Activated CD4-positive, CD25-positive, alpha-beta regulatory T cell treated with anti-CD3 and anti-CD28 coated beads, Interleukin-2, amount 50 U/mL, for 16 hours (primary cell): ENCODE data around the gene ABCC1.
A peak's percentile ranks its signal among the peaks of the same experiment; 100 is the strongest.

Source experiments
- DNase-seq: peaks from one replicate; pipeline ENCODE4 v3.0.0-alpha.2; 2020; ENCODE audit warnings: low read depth, low spot score

The ABCC1 gene

DNA sequence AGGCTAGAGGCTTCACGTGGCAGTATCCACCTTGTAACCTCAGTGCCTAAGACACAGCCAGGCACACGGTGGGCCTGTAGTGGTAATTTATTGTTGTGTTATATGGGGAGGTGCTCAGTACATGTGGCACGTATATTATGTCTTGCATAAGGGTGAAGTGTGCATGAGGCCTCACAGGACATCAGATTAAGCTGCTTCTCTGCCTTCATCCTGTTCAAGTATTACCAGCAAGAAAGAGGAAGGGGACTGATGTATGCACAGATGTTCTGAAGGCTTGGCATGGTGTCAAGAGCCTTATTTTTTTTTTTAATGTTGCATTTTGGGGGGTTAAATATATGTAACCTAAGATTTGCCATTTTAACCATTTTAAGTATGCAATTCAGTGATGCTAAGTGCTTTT is 71.6 kb downstream of the ABCC1 start:
- DNase-seq: no peak

DNA sequence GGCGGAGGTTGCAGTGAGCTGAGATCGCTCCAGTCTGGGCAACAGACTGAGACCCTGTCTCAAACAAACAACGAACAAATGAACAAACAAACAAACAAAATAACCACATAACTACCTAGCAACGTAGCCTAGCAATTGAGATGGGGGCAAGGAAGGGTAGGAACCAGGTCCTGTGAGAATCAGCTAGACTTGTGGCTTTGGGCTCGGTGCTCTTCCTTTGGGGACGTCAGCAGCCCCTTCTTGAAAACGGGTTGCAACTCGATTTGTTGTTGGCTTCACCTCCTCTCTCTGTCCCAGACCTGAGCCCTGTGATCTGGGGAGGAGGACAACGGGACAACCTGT is 72.2 kb downstream of the ABCC1 start:
- no peak for DNase-seq

DNA sequence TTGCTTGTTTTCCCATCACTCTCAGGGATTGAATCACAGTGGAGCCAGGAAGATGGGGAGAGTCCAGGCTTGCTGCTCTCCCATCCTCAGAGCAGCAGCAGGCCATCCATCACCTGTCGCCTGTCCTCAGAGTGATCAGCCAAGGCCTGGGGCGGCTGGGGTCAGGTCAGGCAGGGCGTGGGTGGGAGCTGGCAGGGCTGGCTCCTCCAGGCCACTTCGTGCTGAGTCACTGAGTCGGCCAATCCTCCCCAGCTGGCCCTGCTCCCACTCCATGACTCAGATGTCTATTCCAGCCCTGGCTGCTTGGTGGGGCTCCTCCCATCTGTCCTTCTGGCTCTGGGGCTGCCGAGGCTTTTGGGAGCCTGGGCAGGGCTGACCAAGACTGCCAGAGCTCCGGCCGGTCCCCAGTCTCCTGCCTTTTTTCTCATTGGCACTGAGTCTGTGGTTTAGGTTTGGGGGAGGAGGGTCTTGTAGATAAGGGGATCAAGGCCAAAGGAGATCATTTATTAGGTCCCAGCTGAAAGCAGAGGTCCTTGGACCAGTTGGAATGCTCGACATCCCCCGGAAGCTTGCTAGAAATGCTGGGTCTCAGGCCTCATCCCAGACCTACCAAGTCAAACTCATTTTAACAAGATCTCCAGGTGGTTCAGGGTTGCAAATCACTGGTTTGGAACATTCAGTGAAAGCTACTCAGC is 72.7 kb downstream of the ABCC1 start:
- DNase-seq: no peak

DNA sequence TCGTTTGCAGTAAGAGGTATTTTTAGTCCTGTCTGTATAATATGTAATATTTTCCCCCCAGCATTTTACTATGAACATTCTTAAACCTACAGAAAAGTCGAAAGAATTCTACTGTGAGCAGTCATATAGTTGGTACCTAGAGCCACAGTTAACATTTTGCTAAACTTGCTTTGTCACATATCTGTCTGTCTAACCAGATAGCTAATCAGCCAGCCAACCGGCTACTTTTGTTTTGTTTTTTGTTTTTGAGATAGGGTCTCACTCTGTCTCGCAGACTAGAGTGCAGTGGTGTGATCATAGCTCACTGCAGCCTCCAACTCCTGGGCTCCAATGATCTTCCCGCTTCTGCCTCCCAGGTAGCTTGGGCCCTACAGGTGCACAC is 73.3 kb downstream of the ABCC1 start:
- DNase-seq: no peak

DNA sequence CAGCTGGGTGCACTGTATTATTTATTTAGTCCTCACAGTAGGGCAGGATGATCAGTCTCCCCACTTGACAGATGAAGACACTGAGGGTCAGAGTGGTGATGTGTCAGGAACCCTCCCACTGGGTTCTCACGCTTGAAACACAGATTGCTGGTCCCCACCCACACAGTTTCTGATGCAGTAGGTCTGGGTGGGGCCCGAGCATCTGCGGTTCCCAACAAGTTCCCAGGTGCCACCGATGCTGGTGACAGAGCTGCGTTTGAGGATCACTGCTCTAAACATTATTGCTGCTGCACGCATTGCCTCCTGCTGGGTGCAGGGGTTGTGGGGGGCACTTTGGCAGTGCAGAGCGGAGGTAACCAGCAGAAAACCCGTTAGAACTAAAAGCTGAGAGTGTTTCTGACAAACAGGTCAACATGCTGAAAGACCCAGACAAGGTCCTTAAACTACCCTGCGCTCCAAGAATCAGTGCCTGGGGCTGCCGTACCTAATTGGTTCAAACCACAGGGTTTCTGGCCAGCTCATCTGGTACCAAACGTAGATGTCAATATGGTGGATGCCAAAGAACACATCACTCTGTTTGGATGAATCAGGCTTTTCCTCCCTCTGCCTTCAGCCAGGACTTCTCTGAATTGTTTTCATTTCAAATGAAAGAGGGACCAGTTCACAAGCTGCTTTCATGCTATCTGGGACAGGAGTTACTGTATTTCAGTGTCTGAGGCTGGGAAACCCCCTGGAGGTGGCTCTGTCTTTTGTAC is 76.0 kb downstream of the ABCC1 start:
- peak; percentile 47 for DNase-seq

DNA sequence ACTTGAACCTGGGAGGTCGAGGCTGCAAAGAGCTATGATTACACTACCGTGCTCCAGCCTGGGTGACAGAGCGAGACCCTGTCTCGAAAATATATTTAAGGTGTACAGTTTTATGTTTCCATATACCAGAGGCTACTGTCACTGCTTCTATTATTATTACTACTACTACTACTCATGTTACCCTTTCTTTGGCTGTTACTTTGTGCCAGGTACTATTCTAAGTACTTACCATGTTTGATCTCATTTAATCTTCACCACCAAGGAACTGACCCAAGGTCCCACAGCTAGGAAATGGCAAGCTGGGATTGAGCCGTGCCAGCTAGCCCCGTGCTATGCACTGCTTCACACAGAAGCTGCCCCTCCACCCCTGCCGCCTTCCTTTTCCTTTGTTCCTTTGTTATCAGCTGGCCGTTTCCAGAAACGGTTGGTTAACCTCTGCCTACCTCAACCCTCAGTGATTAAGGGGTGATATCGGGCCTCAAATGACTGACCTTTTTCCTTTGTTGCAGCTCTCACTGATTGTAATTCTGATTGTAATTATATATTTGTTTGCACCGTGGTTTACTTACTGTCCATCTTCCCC is 78.4 kb downstream of the ABCC1 start:
- DNase-seq: no peak

DNA sequence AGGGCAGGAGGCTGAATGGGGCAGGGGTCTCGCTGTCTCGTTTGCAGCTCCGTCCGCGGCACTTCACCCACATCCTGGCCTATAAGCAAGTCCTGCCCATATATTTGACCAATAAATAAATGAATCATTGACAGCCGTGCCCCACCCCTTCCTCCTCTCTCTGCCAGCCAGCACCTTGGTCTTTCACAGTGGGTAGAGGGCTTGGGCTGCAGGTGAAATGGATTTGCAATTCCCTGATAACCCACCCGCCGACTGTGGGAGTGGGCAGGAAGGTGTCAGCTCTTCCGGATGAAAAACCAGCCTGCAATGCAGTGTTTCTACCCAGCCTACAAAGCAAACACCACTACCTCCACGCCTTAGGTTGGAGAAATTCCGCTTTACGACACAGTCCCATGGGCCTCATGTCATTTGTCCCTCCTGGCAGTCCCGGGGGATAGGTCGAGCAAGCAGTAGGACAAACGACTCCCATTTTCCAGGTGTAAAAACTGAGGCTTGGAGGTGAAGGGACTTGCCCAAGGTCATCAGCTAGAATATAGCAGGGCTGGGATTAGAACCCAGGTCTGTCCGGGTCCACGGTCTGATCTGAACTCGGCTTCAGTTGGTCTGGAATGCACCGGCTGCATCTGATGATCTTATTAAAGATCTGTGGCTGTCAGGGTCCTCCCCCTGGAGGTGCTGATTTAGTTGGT is 79.0 kb downstream of the ABCC1 start:
- DNase-seq: no peak

DNA sequence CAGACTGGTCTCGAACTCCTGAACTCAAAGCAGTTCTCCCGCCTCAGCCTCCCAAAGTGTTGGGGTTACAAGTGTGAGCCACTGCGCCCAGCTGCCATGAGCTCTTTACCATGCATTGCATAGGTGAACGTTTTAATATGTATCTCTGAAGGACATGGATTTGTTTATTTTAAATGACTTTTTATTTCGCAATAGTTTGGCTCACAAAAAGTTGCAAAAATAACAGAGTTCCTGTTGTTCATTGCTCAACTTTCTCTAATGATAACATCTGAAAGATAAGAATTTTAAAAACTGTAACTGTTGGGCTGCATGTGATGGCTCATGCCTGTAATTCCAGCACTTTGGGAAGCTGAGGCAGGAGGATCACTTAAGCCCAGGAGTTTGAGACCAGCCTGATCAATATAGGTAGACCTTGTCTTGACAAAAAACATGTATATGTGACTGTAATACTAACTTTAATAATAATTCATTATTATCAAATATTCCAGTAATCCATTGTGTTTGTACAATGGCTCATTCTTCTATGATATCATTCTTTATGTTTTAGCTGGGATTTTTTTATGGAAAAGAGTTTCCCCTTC is 80.1 kb downstream of the ABCC1 start:
- no peak for DNase-seq

DNA sequence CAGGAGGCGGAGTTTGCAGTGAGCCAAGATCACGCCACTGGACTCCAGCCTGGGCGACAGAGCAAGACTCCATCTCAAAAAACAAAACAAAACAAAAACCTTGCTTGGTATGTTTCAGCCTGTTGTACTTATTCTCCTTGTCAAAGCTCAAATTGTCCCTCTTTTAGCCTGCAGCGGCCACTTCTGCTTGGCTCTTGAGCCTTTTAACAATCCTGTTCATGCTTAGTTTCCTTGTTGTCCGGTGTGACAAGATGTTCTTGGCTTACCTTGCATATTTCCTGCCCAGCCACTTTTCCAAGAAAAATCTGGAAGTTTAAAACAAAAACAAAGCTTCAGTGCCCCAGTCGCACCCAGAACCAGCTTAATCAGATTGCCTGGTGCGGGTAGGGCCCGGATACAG is 81.0 kb downstream of the ABCC1 start:
- no peak for DNase-seq

DNA sequence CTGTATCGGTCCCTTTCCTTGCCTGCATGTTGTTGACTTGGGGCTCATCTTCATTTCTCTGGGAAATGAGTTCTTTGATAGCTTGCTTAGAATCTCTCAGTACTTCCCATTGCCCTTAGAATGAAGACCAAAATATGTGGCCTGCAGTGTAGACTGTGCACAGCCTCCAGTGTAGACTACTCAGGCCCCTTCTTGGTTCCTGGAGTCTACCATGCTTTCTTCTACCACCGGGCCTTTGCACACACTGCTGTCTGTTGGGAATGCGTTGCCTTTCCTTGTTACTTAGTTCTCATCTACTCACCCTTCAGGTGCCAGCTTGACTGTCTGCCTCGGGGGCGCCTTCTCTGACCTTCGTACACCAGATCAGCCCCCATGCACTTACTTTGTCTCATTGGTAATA is 82.0 kb downstream of the ABCC1 start:
- no peak for DNase-seq

DNA sequence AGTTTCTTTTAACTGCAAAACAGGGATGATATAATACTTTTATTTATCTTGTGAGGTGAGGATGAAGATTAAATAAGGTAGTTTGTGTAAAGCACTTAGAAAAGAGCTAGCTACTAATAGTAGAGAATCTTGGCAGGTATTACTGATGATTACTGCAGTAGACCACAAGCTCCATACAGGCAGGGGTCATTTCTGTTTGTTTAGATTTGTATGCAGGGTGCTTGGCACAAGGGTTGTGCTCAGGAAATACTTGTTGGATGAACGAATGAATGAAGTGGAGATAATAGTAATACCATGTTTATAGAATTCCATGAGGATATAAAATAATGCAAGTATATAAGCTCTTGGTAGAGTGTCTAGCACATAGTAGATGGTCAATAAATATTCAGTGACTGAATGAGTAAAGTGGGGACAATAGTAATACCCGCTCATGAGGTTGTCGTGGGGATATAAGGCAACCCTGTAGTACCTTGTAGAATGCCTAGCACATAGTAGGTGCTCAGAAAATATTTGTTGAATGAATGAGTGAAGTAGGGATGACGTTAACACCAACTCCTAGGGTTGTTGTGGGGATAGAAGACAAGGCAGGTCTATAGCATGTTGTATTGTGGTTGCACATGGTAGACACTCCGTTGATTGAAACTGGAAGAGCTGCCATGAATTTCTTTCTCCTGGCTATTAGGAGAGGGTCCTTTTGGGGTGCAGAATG is 83.0 kb downstream of the ABCC1 start:
- no peak for DNase-seq

DNA sequence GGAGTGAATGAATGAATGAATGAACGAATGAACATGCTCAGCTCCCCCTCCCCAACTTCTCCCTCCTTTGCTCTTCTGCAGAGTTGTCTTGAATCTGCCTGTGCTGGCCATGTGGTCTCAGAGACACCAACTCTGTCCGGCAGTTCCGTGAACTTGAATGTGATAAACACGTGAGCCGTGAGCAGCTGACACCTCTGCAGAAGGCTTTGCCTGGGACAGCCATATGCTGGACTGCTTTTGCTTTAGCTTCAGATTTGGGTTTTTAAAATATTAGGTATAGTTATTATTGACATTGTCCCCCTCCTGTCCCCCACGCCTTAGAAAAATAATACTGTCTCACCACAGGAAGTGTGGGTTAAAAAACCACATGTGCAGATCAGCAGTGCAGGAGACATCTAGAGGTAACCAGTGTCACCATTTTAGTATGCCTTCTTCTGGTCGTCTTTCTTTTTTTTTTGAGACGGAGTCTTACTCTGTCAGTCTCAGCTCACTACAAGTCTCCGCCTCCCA is 83.8 kb downstream of the ABCC1 start:
- DNase-seq: peak; percentile 13

DNA sequence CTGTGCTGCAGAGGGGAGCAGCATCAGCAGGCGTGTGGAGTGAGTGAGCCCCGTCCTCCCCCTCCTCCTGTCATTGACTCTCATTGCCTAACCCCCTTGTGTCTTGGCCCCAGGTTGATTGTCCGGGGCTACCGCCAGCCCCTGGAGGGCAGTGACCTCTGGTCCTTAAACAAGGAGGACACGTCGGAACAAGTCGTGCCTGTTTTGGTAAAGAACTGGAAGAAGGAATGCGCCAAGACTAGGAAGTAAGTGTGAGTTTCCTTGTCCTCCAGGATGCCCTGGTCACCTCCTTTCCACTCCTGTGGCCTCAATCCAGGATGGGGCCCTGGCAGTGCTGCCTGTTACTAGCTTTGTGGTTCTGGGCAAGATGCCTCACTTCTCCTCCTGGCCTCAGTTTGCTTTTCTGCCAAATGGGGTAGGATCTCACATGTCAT is 87.0 kb downstream of the ABCC1 start:
- DNase-seq: no peak

DNA sequence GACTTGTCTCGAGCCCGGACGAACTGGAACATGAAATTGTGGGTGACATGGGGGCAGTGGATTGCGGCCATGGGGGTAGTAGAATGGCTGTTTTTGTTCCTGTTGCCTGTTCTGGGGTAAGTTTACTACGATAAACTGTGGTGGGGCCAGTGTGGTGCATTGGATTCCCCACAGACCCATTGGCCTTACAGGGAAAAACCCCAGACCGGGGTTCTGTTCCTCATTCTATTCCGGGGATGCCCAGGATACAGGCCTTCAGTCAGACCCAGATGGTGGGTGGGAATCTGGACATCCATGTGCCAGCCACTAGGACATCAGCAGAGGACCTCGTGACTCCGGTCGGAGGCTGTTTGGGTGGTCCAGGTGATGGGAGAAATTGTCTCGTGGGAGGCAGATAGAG is 88.1 kb downstream of the ABCC1 start:
- no peak for DNase-seq

DNA sequence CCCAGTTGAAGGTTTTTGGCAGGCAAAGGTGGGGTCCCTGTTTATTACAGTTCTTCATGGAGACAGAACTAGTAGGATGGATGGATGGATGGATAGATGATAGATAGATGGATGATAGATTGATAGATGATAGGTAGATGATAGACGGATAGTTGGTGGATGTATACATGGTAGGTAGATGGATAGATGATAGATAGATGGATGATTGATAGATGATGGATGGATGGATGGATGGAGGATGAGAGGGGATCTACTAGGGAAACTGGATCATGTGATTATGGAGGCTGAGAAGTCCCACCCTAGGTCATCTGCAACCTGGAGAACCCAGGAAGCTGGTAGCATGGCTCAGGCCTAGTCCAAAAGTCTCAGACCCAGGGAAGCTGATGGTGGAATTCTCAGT is 88.6 kb downstream of the ABCC1 start:
- no peak for DNase-seq

DNA sequence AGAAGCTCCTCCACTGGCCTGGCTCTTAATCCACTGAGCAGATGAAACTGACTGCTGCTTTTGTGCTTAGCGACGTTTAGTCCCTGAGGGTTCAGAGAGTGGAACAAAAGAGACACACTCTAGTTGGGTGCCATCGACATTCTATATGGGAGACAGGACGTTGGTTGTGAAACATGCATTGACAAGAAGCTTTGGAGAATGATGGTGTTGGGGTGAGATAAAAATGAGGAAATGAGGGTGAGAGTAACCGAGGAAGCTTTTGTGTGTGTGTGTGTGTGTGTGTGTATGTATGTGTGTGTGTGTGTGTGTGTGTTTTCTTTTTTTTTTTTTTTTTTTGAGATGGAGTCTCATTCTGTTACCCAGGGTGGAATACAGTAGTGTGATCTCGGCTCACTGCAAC is 89.5 kb downstream of the ABCC1 start:
- no peak for DNase-seq

DNA sequence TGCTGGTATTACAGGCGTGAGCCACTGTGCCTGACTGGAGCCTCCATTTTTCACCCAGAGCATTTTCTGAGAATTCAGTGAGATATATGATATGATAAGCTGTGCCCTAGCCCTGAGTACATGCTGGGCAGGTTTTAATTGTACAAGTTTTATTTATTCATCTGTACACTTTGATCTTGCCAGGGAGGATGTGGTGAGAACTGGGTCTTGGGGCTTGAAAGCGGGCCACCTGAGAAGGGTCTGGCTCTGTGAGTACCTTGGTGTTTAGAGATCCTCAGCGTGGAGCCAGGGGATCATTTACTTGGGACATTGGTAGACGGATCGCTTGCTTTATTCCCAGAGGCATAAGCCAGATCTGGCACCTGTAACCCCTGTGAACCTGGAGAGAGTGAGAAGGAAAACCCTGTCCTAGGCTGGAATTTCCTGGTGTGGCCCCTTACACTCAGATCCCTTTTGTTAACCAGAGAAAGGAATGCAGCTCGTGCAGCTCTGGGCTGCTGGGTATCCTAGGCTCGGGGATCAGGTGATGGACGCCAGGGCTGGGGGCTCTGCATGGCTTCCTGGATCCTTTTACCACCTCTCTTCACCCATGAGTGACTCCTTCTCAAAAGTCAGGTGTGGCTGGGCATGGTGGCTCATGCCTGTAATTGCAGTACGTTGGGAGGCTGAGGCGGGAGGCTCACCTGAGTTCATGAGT is 91.9 kb downstream of the ABCC1 start:
- no peak for DNase-seq

DNA sequence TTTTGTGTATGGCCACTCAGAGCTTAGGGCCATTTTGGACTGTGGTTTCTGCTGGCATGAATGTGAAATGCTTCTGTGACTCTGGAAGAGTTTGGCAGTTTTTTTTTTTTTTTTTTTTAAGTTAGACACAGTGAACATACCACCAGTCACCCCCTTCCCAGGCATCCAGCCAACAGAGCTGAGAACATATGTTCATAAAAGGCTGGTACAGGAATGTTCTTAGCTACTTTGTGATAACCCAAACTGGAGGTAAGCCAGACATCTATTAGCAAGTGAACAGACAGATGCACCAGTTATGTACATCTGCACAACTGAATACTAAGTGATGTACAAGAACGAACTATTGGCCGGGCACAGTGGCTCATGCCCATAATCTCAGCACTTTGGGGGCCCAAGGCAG is 92.7 kb downstream of the ABCC1 start:
- no peak for DNase-seq

DNA sequence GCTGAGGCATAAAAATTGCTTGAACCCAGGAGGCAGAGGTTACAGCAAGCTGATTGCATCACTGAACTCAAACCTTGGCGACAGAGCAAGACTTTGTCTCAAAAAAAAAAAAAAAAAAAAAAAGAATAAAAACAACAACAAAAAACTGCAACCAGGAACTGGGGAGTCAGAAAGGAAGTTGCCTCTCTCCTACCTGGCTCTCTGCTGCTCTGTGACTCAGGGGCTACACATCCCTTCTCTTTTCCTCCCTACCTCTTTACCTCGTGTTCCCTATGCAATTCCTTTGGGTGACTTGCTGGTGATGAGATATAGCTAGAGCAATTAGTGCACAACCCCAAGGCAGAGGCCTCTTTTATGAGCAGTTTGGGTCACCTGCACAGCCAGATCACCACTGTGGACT is 95.9 kb downstream of the ABCC1 start:
- no peak for DNase-seq

DNA sequence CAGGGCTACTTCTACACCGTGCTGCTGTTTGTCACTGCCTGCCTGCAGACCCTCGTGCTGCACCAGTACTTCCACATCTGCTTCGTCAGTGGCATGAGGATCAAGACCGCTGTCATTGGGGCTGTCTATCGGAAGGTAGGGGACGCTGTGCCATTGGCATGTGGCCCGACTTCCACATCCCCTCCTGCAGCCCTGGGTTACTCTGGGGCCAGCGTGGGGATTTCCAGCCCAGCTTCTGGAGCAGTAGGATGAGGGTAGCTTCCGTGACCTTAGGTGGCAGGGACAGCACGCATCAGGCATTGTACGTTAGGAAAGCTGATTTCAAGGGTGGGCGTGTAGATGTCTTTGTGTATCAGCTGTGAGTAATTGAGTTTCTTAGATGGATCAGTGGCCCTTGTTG is 96.5 kb downstream of the ABCC1 start:
- DNase-seq: no peak

DNA sequence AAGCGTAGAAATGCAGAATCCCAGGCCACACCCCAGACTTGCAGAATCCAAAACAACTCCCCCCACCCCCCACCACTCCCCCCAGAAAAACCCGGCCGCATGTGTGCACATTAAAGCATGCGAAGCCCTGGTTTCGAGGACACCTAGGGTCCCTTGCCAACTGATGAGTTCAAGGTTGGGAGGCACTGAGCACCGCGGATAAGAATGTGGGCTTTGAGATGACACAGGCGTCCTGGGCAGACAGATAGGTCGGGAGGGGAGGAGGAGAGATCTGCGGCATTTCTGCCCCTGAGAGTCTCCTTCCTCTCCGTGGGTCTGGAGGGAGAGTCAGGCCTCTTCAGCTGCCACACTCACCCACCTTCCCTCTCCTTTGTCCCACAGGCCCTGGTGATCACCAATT is 98.3 kb downstream of the ABCC1 start:
- no peak for DNase-seq
